ENCODE measurements around the gene LRCH3.
"Not testable (repeated sequence)": the region's sequence is repeated elsewhere in the genome, so short reads cannot be mapped to it uniquely, and the experiment has no call there.

DNA sequence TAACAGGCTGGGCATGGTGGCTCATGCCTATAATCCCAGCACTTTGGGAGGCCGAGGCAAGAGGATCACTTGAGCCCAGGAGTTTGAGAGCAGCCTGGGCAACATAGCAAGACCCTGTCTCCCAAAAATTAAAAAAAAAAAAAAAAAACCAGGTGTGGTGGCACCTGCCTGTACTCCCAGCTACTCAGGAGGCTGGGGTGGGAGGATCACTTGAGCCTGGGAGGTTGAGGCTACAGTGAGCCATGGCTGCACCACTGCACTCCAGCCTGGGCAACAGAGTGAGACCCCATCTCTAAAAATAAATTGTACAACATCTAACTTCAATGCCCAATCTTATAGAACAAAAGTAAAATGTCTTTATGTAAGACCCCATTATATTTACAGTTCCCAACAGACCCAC is 95.0 kb downstream of the LRCH3 start:
- TF ChIP-seq EZH2phosphoT487 (IDR thresholded peaks at IDR 0.05; ENCODE audit: insufficient read depth, low read depth); EZH2 (IDR thresholded peaks at IDR 0.05; ENCODE audit: insufficient read depth, poor library complexity, severe bottlenecking): not testable (repeated sequence)
